HEK293 (cell line): ENCODE results near the gene CHKA.

Source experiments
- CTCF ChIA-PET: fragments of 350-600 bp; formaldehyde crosslinking; extraction: SDS; loops from one replicate; lab custom pipeline; 2021; ENCODE audit warnings: antibody characterized with exemption; lab: Yijun Ruan, JAX
- POLR2A ChIA-PET: fragments of 300-600 bp; formaldehyde crosslinking; extraction: SDS; loops from one replicate; lab custom pipeline; 2020; ENCODE audit warnings: antibody characterized with exemption, inconsistent platforms; lab: Yijun Ruan, JAX
- H3K27ac ChIP-seq: fragments of 200-500 bp; sonication (Bioruptor generic); 2 replicates; pipeline ENCODE4 v1.5.1; 2014; ENCODE audit warnings: low read depth, low read length, control low read depth, inconsistent platforms; ENCODE audit errors: extremely low read depth
- H3K36me3 ChIP-seq, 2 experiments: fragments of 200-500 bp in 1 of 2; sonication (Bioruptor generic) in 1 of 2; 1 replicate in 1 of 2; 2 replicates in 1 of 2; pipeline ENCODE4 v1.5.1; 2014 to 2017; ENCODE audit warnings: inconsistent platforms in 2 of 2, low read length in 2 of 2; ENCODE audit not compliant: control insufficient read depth in 2 of 2, insufficient read depth in 1 of 2
- H3K4me1 ChIP-seq: fragments of 200-500 bp; sonication (Bioruptor generic); 2 replicates; pipeline ENCODE4 v1.5.1; 2014; ENCODE audit warnings: mild to moderate bottlenecking, low read length, inconsistent platforms; ENCODE audit not compliant: control insufficient read depth, insufficient read depth
- H3K4me3 ChIP-seq: 2 replicates; pipeline ENCODE4 v1.5.1; 2011; ENCODE audit warnings: low read depth, mild to moderate bottlenecking, control low read depth, low read length, moderate library complexity
- H3K9me3 ChIP-seq: fragments of 200-500 bp; sonication (Bioruptor generic); 2 replicates; pipeline ENCODE4 v1.5.1; 2014; ENCODE audit warnings: low read depth, low read length, inconsistent platforms; ENCODE audit not compliant: control insufficient read depth, insufficient read depth
- HIC1 ChIP-seq: fragments of 450-650 bp; formaldehyde crosslinking; IDR thresholded peaks from 2 replicates; pipeline ENCODE4 v1.5.1; 2016; ENCODE audit warnings: missing biosample characterization, missing genetic modification characterization
- OSR2 ChIP-seq: fragments of 450-650 bp; formaldehyde crosslinking; IDR thresholded peaks from 2 replicates; pipeline ENCODE4 v1.5.1; 2016; ENCODE audit warnings: missing biosample characterization, missing genetic modification characterization
- REPIN1 ChIP-seq: fragments of 450-650 bp; formaldehyde crosslinking; IDR thresholded peaks from 2 replicates; pipeline ENCODE4 v1.5.1; 2017; ENCODE audit warnings: missing biosample characterization, missing genetic modification characterization, low read depth
- SALL2 ChIP-seq: fragments of 450-650 bp; formaldehyde crosslinking; IDR thresholded peaks from 2 replicates; pipeline ENCODE4 v1.5.0; 2017; ENCODE audit warnings: missing biosample characterization, mild to moderate bottlenecking, missing genetic modification characterization, borderline replicate concordance
- SCRT1 ChIP-seq: fragments of 450-650 bp; formaldehyde crosslinking; IDR thresholded peaks from 2 replicates; pipeline ENCODE4 v1.5.1; 2016; ENCODE audit warnings: missing biosample characterization, missing genetic modification characterization, borderline replicate concordance
- SCRT2 ChIP-seq: fragments of 450-650 bp; formaldehyde crosslinking; IDR thresholded peaks from 2 replicates; pipeline ENCODE4 v1.5.1; 2016; ENCODE audit warnings: missing biosample characterization, missing genetic modification characterization
- SP2 ChIP-seq: fragments of 450-650 bp; formaldehyde crosslinking; IDR thresholded peaks from 2 replicates; pipeline ENCODE4 v1.5.1; 2016; ENCODE audit warnings: missing biosample characterization, missing genetic modification characterization
- TRIM28 ChIP-seq: IDR thresholded peaks from 2 replicates; pipeline ENCODE4 v1.6.1; 2011; ENCODE audit warnings: low read length, control low read depth, borderline replicate concordance
- ZBTB17 ChIP-seq: fragments of 450-650 bp; formaldehyde crosslinking; IDR thresholded peaks from 2 replicates; pipeline ENCODE4 v1.5.1; 2016; ENCODE audit warnings: missing biosample characterization, missing genetic modification characterization
- ZFHX2 ChIP-seq: fragments of 450-650 bp; formaldehyde crosslinking; conservative IDR thresholded peaks from 2 replicates; pipeline ENCODE4 v1.5.1; 2016; ENCODE audit warnings: missing biosample characterization, missing genetic modification characterization
- ZNF155 ChIP-seq: fragments of 450-650 bp; formaldehyde crosslinking; IDR thresholded peaks from 2 replicates; pipeline ENCODE4 v1.5.1; 2016; ENCODE audit warnings: missing biosample characterization, missing genetic modification characterization
- ZNF169 ChIP-seq: fragments of 450-650 bp; formaldehyde crosslinking; IDR thresholded peaks from 2 replicates; pipeline ENCODE4 v1.5.1; 2016; ENCODE audit warnings: missing biosample characterization, missing genetic modification characterization
- ZNF2 ChIP-seq: fragments of 450-650 bp; formaldehyde crosslinking; IDR thresholded peaks from 2 replicates; pipeline ENCODE4 v1.5.1; 2016; ENCODE audit warnings: missing biosample characterization, missing genetic modification characterization
- ZNF24 ChIP-seq: fragments of 450-650 bp; formaldehyde crosslinking; IDR thresholded peaks from 2 replicates; pipeline ENCODE4 v1.5.1; 2016; ENCODE audit warnings: missing biosample characterization, missing genetic modification characterization
- ZNF248 ChIP-seq: fragments of 450-650 bp; formaldehyde crosslinking; IDR thresholded peaks from 2 replicates; pipeline ENCODE4 v1.5.1; 2017; ENCODE audit warnings: missing biosample characterization, missing genetic modification characterization
- ZNF280D ChIP-seq: fragments of 450-650 bp; formaldehyde crosslinking; IDR thresholded peaks from 2 replicates; pipeline ENCODE4 v1.5.1; 2016; ENCODE audit warnings: missing biosample characterization, missing genetic modification characterization
- ZNF391 ChIP-seq: fragments of 450-650 bp; formaldehyde crosslinking; IDR thresholded peaks from 2 replicates; pipeline ENCODE4 v1.5.1; 2016; ENCODE audit warnings: low read depth, missing biosample characterization, missing genetic modification characterization, borderline replicate concordance
- ZNF394 ChIP-seq: fragments of 450-650 bp; formaldehyde crosslinking; IDR thresholded peaks from 2 replicates; pipeline ENCODE4 v1.5.1; 2016; ENCODE audit warnings: missing biosample characterization, missing genetic modification characterization, mild to moderate bottlenecking, moderate library complexity, borderline replicate concordance
- ZNF548 ChIP-seq: fragments of 450-650 bp; formaldehyde crosslinking; IDR thresholded peaks from 2 replicates; pipeline ENCODE4 v1.5.1; 2016; ENCODE audit warnings: missing biosample characterization, missing genetic modification characterization
- ZNF600 ChIP-seq: fragments of 450-650 bp; formaldehyde crosslinking; IDR thresholded peaks from 2 replicates; pipeline ENCODE4 v1.5.1; 2016; ENCODE audit warnings: missing biosample characterization, missing genetic modification characterization
- ZNF654 ChIP-seq: fragments of 450-650 bp; formaldehyde crosslinking; IDR thresholded peaks from 2 replicates; pipeline ENCODE4 v1.5.1; 2016; ENCODE audit warnings: low read depth, missing biosample characterization, missing genetic modification characterization
- ZNF677 ChIP-seq: fragments of 450-650 bp; IDR thresholded peaks from 2 replicates; pipeline ENCODE4 v1.5.0; 2018; ENCODE audit warnings: missing biosample characterization, mild to moderate bottlenecking, missing genetic modification characterization, moderate library complexity
- ZNF704 ChIP-seq: fragments of 450-650 bp; formaldehyde crosslinking; IDR thresholded peaks from 2 replicates; pipeline ENCODE4 v1.5.1; 2016; ENCODE audit warnings: missing biosample characterization, missing genetic modification characterization
- ZNF747 ChIP-seq: fragments of 450-650 bp; formaldehyde crosslinking; IDR thresholded peaks from 2 replicates; pipeline ENCODE4 v1.5.1; 2016; ENCODE audit warnings: missing biosample characterization, missing genetic modification characterization
- ZNF791 ChIP-seq: fragments of 450-650 bp; formaldehyde crosslinking; IDR thresholded peaks from 2 replicates; pipeline ENCODE4 v1.5.1; 2016; ENCODE audit warnings: missing biosample characterization, missing genetic modification characterization
- ZNF843 ChIP-seq: fragments of 450-650 bp; formaldehyde crosslinking; IDR thresholded peaks from 2 replicates; pipeline ENCODE4 v1.5.1; 2016; ENCODE audit warnings: missing biosample characterization, missing genetic modification characterization

Gene CHKA

GRCh38 chr11:68122936-68123539 is 1.9 kb upstream of the CHKA start (continued):
- TF ChIP-seq ZNF280D (tag by site-specific recombination) (no peak), HIC1 (no peak), ZNF248 (tag by site-specific recombination) (no peak)

GRCh38 chr11:68120273-68121066 is 718 bp downstream of the CHKA start:
- CTCF ChIA-PET = no interaction called here
- TF ChIP-seq REPIN1 (tag by site-specific recombination) (no peak), SCRT2 (tag by site-specific recombination) (no peak), SCRT1 (tag by site-specific recombination) (no peak), ZNF843 (no peak), ZNF747 (tag by site-specific recombination) (no peak), ZNF600 (peak; percentile 45; the same call in 1 of the 2 replicates), ZNF394 (0 out of 2 replicates have a peak, but pooled peaks have one; percentile 32)
- H3K4me1 ChIP-seq = no peaks in the 10 kb centered on the region
- peaks cover 0 to 9% of the 10 kb centered on the region in 2 experiments; a peak in 2 of 3 replicates for H3K36me3 ChIP-seq
- no peaks in the 10 kb centered on the region for H3K9me3 ChIP-seq
- POLR2A ChIA-PET = interaction anchor here (0.7 to 1.1 kb wide), 2 partner anchors 14 to 83 kb away, joined by 3 to 6 read pairs; no protein-coding TSS in a partner anchor
- H3K27ac ChIP-seq = peak overlapping the region; percentile 71; the same call in 1 of the 2 replicates
- peak overlapping the region; percentile 56 for H3K4me3 ChIP-seq

GRCh38 chr11:68118706-68119448 is 2.3 kb downstream of the CHKA start:
- peak overlapping the region; percentile 3; the same call in 1 of the 2 replicates for H3K27ac ChIP-seq
- no peaks in the 10 kb centered on the region for H3K4me1 ChIP-seq
- peaks cover 0 to 9% of the 10 kb centered on the region in 2 experiments; a peak in 2 of 3 replicates for H3K36me3 ChIP-seq
- H3K9me3 ChIP-seq = no peaks in the 10 kb centered on the region
- POLR2A ChIA-PET = interaction anchor here (1.3 kb wide), 1 partner anchor 9 kb away, joined by 7 read pairs; no protein-coding TSS in a partner anchor
- CTCF ChIA-PET = no interaction called here
- no peak overlapping the region for H3K4me3 ChIP-seq
- TF ChIP-seq ZFHX2 (tag by site-specific recombination) (no peak), ZNF548 (no peak), SALL2 (no peak), ZNF2 (no peak), ZNF169 (tag by site-specific recombination) (no peak), SP2 (tag by site-specific recombination) (no peak), OSR2 (tag by site-specific recombination) (0 out of 2 replicates have a peak, but pooled peaks have one; percentile 8), ZNF704 (no peak), ZNF677 (tag by site-specific recombination) (no peak), ZNF24 (tag by site-specific recombination) (no peak), ZNF391 (no peak), ZNF155 (tag by site-specific recombination) (no peak), TRIM28 (no peak), ZNF654 (tag by site-specific recombination) (no peak), ZNF791 (no peak), ZBTB17 (tag by site-specific recombination) (peak; percentile 89)
